AG09309 (cell line): ENCODE measurements around the gene CACTIN.
"Not testable (repeated sequence)": the region's sequence is repeated elsewhere in the genome, so short reads cannot be mapped to it uniquely, and the experiment has no call there.

Experiments used
- DNase-seq: peaks from one replicate; pipeline ENCODE4 v3.0.0-alpha.2; 2010; ENCODE audit warnings: low read depth
- H3K4me3 ChIP-seq: 2 replicates; pipeline ENCODE4 v1.5.1; 2011; ENCODE audit warnings: mild to moderate bottlenecking, low read depth, low read length, moderate library complexity; ENCODE audit not compliant: control insufficient read depth
- TF ChIP-seq, protein P1 (sequence below): IDR thresholded peaks from 2 replicates; pipeline ENCODE4 v1.5.1; 2011; ENCODE audit warnings: mild to moderate bottlenecking, low read depth, low read length, inconsistent platforms; ENCODE audit not compliant: insufficient read depth, control insufficient read depth; ENCODE audit errors: missing control alignments

The CACTIN gene

DNA sequence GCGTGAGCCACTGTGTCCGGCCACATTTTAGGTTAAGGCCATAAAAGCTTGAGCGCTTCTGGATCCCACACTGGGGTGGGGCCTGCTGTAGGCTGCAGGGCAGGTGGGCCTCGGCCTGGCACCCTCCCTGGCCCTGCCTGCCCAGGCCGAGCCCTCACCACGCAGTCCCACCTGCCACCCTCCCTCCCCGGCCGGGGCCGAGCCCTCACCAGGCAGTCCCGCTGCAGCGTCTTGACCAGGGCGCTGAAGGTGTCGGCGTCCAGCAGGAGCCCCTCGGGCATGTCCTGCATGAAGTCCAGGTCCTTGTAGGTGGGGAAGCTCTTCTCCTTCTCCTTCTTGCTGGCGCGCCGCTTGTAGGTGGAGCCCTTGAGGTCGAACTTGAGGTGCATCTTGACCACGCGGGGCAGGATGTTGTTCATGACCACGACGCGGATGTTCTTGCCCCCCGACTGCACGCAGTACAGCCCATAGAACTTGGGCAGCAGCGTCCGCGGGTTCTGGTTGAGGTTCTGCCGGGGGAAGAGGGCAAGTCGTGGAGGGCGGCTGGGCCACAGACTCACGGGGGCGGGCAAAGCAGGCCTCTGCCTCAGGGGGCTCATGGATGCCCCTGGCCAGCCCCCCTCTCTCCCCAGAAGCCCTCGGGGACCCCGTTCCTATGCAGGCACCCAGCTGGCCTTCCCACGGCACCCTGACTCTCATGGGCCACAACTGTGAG is 26.6 kb upstream of the CACTIN start:
- no peak for DNase-seq
- no peak overlapping the region for H3K4me3 ChIP-seq
- TF ChIP-seq, protein P1, sequence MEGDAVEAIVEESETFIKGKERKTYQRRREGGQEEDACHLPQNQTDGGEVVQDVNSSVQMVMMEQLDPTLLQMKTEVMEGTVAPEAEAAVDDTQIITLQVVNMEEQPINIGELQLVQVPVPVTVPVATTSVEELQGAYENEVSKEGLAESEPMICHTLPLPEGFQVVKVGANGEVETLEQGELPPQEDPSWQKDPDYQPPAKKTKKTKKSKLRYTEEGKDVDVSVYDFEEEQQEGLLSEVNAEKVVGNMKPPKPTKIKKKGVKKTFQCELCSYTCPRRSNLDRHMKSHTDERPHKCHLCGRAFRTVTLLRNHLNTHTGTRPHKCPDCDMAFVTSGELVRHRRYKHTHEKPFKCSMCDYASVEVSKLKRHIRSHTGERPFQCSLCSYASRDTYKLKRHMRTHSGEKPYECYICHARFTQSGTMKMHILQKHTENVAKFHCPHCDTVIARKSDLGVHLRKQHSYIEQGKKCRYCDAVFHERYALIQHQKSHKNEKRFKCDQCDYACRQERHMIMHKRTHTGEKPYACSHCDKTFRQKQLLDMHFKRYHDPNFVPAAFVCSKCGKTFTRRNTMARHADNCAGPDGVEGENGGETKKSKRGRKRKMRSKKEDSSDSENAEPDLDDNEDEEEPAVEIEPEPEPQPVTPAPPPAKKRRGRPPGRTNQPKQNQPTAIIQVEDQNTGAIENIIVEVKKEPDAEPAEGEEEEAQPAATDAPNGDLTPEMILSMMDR, result no peak

DNA sequence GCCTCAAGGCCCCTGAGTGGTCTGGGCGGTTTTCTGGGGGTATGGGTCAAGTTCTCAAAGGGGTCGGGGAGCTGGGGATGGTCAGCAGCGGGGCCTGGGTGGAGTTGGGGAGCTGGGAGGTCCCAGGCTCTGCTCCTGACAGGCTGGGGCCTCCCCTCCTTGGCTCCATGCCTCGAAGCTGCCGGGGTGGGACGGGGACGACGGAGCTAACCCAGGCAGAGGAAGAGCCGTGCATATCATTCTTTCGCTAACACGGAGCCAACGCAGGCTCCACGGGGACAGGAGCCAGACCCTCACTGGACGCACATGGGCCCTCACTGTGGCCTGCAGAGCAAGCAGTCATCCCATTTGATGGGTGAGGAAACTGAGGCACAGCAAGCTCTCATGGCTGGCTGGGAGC is 25.8 kb upstream of the CACTIN start:
- no peak overlapping the region for H3K4me3 ChIP-seq
- TF ChIP-seq, protein P1, result no peak
- DNase-seq, result no peak

DNA sequence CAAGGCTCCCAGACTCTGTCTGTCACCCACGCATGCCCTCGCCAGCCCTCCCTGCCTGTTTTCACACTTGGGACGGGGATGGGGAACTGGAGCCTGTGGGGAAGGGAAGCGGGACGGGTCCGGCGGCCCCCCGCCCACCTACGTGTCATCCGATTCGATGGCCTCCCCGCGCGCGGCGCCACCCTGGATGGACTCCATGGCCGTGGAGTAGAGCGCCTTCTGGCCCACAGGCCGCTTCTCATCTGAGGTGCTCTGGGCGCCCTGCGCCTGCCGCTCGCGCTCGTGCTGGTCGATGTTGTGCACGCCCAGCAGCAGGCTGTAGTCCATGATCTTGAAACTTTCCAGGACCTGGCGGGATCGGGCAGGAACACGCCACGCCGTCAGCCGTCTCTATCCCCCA is 25.1 kb upstream of the CACTIN start:
- DNase-seq, result no peak
- TF ChIP-seq, protein P1, result no peak
- H3K4me3 ChIP-seq, result no peak overlapping the region

DNA sequence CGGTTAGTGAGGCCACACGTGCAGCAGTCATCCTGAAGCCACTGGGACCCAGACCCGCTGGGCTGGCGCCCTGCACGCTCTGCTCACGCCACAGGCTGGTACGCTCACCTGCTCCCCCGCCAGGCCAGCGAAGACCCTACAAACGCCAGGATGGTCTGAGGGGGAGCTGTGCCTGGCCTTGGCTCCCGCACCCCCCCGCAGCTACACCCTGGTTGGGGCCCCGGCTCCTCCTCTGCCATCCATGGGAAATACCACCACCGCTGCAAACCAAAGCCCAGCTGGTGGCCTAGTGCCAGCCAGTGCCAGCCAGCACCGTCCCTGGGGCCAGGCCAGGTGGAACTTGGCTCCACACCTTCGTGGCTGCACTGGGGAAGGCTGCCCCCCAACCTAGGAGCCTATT is 23.3 kb upstream of the CACTIN start:
- DNase-seq, result no peak
- TF ChIP-seq, protein P1, result no peak
- H3K4me3 ChIP-seq, result no peak overlapping the region

DNA sequence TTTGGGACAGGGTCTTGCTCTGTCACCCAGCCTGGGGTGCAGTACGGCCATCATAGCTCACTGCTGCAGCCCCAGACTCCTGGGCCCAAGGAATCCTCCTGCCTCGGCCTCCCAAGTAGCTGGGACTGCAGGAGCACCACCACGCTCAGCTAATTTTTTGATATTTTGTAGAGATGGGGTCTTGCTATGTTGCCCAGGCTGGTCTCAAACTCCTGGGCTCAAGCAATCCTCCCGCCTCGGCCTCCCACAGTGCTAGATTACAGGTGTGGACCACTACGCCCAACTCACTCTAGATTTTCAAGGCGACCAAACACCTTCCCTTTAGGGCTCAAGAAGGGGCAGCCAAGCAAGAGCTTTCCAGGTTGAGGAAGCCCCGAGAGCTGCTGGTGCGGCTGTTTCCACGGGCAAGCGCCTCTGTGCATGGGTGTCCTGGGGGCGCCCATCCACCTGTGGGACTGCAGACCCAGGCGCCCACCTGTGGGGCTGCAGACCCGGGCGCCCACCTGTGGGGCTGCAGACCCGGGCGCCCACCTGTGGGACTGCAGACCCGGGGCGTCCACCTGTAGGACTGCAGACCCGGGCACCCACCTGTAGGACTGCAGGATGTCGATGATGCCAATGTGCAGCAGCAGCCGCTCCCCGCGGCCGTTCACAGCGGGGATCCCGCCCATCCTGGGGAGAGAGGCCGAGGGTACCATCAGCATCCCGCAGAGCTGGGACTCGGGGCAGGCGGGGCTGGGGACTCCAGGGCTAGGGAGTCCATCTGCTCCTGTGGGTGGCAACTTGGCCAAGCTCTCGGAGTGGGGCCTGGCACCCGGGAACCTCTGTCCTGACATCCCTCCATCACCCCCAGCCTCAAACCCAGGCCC is 21.7 kb upstream of the CACTIN start:
- DNase-seq, result no peak
- TF ChIP-seq, protein P1, result no peak

DNA sequence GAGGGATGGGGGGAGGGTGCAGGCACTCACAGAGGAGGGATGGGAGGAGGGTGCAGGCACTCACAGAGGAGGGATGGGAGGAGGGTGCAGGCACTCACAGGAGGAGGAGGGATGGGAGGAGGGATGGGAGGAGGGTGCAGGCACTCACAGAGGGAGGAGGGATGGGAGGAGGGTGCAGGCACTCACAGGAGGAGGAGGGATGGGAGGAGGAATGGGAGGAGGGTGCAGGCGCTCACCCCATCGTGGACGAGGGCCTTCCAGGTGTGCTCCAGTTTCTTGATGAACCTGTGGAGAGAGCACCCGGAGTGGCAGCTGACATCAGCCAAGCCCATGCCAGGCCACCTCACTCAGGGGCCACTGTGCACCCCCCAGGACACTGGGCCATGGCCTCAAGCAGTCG is 20.5 kb upstream of the CACTIN start:
- not testable (repeated sequence) for H3K4me3 ChIP-seq, DNase-seq

More for the DNA sequence above, 21.7 kb upstream of the CACTIN start:
- no peak overlapping the region for H3K4me3 ChIP-seq
